Measurements from ENCODE around the gene CIROP.
A peak's percentile ranks its signal among the peaks of the same experiment; 100 is the strongest.
"Not testable (repeated sequence)": the region's sequence is repeated elsewhere in the genome, so short reads cannot be mapped to it uniquely, and the experiment has no call there.

Gene CIROP

DNA sequence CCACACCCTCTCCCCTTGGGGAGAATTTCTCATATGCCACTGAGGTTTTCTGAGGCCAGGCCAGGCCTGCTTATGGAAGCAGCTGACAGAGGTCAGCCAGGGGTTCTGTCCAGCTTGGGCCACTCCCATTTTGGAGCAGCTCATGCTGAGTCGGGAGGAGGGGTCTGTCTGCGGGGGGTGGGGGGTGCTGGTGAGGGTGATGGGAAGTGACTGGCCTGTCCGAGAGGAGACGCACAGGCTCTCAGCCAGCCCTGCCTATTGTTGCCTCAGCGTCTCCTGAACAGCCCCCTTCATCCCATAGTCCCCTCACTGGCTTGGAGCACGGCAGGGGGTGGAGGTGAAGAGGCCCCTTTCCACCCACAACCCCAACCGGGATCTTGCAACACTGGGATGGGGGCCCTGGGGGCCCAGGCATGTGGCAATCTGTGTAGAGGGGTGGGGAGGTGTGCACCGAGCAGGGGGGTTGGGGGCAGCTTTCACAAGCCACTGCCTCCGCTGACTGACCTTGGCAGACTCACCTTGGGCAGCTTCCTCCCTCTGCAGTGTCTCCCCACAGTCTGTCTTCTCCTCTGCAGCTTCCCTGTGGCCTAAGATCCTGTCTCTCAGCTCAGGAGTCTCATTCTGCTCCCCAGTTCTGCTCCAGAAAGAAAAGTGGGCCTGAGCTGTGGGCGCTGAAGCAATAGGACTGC is 8.8 kb upstream of the CIROP start:
- no peak for DNase-seq (ENCODE audit: low read depth)

DNA sequence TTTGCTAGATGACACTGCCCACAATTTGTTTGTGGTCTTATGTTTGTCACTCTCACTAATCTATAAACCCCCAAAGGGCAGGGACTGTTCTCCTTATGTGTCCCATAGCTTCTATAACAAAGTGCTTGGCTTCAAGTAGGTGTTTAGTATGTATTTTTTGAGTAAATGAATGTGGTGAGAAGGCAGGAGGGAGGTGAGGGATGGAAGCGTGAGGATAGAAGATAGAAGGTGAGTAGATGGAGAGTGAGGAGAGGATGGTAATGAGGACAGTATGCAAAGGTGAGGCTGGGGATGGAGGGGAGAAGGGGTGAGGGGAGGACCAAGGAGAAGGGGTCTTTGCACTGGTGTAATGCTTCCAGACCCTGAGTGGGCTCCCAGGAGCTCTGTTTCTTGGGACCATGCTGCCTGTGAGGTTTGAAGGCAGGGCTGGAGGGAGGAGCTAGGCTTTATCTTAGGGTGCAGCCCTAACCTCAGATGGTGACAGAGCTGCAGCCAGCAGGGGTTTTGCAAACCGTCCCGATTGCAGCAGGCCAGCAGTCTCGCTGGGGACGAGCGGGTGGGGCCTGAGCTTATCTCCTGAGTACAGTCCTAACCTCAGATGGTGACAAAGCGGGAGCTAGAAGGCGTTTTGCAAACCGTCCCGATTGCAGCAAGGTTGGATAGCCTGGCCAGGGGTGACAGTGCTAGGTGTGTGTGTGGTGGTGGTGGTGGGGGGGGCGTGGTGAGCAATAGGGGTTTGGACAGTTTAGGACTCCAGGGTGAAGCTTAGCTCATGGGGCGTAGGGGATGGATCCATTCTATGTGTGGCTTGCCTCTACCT is 7.8 kb upstream of the CIROP start:
- DNase-seq (ENCODE audit: low read depth), result no peak

DNA sequence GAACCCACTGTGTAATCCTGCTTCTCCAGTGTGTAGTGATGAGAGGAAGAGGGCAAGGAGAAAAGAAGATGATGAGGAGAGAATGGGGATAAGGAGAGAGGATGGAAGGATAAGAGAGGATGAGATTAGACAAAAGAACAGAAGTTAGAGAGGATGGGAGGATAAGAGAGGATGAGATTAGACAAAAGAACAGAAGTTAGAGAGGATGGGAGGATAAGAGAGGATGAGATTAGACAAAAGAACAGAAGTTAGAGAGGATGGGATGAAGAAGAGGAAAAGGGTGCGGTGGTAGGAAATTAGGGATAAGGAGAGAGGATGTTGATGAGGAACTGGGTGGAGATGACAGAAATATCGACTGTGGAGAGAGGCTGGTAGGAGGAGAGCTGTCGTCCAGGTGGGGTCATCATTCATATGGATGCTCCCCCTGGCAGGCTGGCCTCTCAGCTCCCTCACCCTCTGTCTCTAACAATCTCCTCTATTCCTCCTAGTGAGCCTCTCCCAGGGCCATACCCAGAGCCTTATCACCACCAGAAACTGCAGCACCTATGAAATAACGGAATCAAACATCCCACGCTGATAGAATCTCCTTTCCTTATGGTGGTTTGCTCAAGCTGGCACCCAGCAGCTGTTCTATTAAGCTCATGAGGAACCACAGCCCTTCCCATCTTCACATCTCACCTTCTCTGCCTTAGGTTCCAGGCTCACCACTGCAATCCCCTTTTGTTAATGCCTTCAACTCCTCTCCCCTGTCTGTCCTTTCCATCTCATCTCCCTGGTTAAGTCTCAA is 6.0 kb upstream of the CIROP start:
- DNase-seq (ENCODE audit: low read depth), result no peak

- DNase-seq (ENCODE audit: low read depth), result no peak
These were observed 5.0 kb upstream of the CIROP start for GRCh38 chr14:23109769-23110168.

- not testable (repeated sequence) for DNase-seq (ENCODE audit: low read depth)
These were observed 3.4 kb upstream of the CIROP start for GRCh38 chr14:23108169-23108568.

DNA sequence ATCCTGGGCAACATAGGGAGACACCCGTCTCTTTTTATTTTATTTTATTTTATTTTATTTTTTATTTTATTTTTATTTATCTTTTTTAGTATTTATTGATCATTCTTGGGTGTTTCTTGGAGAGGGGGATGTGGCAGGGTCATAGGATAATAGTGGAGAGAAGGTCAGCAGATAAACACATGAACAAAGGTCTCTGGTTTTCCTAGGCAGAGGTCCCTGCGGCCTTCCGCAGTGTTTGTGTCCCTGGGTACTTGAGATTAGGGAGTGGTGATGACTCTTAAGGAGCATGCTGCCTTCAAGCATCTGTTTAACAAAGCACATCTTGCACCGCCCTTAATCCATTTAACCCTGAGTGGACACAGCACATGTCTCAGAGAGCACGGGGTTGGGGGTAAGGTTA is 2.8 kb upstream of the CIROP start:
- DNase-seq (ENCODE audit: low read depth), result not testable (repeated sequence)

GRCh38 chr14:23106747-23107045 is 1.9 kb upstream of the CIROP start:
- DNase-seq (ENCODE audit: low read depth), result no peak

DNA sequence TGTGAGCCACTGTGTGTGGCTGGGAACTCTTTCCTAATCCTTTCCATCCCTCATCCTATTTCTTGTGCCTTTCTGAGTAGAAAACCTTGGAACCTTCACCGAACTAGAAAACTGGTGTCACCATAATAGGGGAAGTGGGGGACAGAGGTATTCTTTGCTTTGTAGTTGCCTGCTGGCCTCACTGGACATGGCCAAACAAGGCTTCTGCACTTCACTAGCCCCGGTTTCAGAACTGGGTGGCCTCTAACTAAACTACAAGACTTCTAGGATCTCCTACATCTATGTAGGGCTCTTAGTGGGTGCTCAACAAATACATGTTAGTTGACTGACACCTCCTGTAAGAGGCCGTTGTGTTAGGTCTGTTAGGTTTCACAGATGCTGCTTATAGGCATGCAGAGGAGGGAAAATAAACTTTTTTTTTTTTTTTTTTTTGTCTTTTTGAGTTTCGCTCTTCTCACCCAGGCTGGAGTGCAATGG is 597 bp upstream of the CIROP start:
- no peak for DNase-seq (ENCODE audit: low read depth)

- DNase-seq (ENCODE audit: low read depth), result no peak
These were observed 659 bp downstream of the CIROP start for GRCh38 chr14:23104070-23104590.

DNA sequence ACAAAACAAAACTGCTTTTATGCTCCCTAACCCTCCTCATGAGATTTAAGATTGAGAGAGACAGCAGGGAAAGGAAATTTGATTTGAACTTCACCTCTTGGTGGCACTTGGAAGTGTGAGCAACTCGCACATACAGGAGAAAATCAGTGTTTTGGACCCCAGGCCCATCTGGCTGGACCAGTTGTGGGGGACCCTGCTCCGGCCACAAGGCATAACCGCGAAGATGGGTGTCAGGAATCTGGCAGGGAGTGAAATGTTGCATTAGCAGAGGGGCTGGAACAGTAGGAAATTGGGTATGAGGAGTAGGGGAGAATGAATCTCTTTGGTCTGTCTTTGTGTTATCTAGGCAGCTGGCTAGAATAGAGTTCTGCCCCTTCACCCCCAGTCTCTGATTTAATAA is 1.2 kb downstream of the CIROP start:
- DNase-seq (ENCODE audit: low read depth), result no peak

- no peak for DNase-seq (ENCODE audit: low read depth)
These were observed 2.0 kb downstream of the CIROP start for GRCh38 chr14:23102801-23103200.

- no peak for DNase-seq (ENCODE audit: low read depth)
These were observed 2.7 kb downstream of the CIROP start for GRCh38 chr14:23101986-23102625.

DNA sequence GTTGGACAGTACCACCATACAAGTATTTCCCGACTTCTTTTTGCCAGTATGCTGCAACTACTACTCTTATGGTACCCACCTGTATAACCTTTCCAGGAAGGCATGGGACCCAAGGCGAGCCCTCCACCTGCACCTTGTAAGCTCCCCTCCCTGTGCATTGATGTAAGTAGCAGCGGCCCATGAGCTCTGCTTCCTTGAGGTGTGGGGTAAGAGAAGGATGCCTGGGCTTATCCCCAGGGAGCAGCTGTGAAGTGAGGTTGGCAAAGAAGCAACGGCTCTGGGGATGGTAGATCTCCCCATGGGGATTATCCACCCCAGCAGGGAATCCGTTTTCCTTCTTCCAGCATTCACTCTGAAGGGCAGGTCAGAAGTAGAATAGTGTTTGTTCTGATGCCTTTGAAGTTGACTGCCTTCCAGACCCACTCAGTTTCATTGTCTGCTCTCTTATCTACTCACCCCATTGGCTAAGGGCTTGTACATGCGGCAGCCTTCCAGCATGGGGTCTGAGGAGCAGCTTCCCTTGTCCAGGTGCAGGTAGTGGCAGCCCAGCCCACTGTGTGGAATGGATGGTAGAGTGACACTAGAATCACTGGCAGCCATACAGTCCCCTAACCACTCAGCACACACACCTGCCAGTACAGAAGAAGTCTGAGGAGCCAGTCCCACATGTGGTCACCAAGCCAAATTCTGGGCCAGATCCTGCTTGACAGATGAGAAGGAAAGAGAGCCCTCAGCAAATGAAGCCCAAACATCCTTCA is 3.4 kb downstream of the CIROP start:
- DNase-seq (ENCODE audit: low read depth), result no peak

- no peak for DNase-seq (ENCODE audit: low read depth)
These were observed 5.5 kb downstream of the CIROP start for GRCh38 chr14:23099212-23099861.

- DNase-seq (ENCODE audit: low read depth), result no peak
These were observed 7.0 kb downstream of the CIROP start for GRCh38 chr14:23097786-23098185.

GRCh38 chr14:23095196-23096108 is 9.3 kb downstream of the CIROP start, which contains the start of gene C14orf119:
Gene C14orf119 (plus strand): TSS chr14:23095505. CDS start chr14:23097659, 2,154 bp downstream.
- DNase-seq (ENCODE audit: low read depth), result no peak

DNA sequence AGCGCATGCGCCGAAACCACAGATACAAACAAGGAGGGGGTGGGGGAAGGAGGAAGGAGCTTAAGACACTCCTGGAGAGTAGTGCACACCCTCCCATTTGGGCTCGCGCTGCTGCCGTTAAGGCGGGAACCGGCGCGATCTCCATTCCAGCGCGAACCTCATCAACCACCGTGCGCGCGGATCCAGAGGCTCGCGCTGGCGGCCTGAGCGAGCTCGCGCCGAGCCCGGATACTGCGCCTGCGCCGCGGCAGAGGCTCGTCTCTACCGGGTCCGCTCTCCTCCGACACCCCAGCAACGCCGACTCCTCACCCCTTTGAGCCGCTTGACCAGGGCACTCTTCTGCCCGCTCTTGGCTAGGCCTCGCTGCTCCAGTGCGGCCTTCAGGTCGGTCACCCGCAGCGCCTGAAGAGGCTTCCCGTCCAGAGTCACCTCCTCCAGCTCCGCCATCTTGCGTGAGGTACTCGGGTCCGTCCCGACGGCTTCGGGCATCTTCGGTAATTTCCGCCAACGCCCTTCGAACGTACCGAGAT is 10.1 kb downstream of the CIROP start, which contains the start of gene ACIN1:
TSS of gene ACIN1 (minus strand) at position 471 of the 530 bp plus-strand sequence. CDS start at position 447, 24 bp downstream.
- DNase-seq (ENCODE audit: low read depth), result peak; percentile 93

GRCh38 chr14:23093991-23094665 is 10.7 kb downstream of the CIROP start:
- DNase-seq (ENCODE audit: low read depth), result no peak

GRCh38 chr14:23093526-23093925 is 11.3 kb downstream of the CIROP start:
- no peak for DNase-seq (ENCODE audit: low read depth)
